Caco-2 (cell line): ENCODE measurements around the gene PDE1C. TPM values are rescaled to one million over a fixed set of nuclear protein-coding genes. Genes with fewer than 3 reads are reported as not detected.

Experiments
- BruUV-seq: library from RNA; stranded (reverse); fragments of 400-500 nt; replicated peaks from 2 replicates; lab custom pipeline; 2021; lab: Mats Ljungman, UMichigan
- CTCF ChIA-PET: fragments of 300-600 bp; sonication (Branson Sonifier 250); formaldehyde crosslinking; loops from one replicate; lab custom pipeline; 2022; ENCODE audit warnings: antibody characterized with exemption; lab: Charles Lee
- POLR2A ChIA-PET: fragments of 300-600 bp; sonication (Branson Sonifier 250); formaldehyde crosslinking; loops from one replicate; lab custom pipeline; 2022; ENCODE audit warnings: antibody characterized with exemption; lab: Charles Lee
- DNase-seq, 2 experiments: peaks; one replicate each; pipeline versions ENCODE4 v3.0.0 to v3.0.0-alpha.2; 2020 to 2022
- H3K27me3 ChIP-seq: replicated peaks from 2 replicates; pipeline ENCODE4 v1.6.0; 2011; ENCODE audit warnings: low read length; ENCODE audit not compliant: control insufficient read depth, insufficient read depth
- H3K36me3 ChIP-seq: 2 replicates; pipeline ENCODE4 v1.5.1; 2011; ENCODE audit warnings: low read length; ENCODE audit not compliant: control insufficient read depth, insufficient read depth
- H3K4me1 ChIP-seq: fragments of 250-450 bp; sonication (Bioruptor Pico); 2 replicates; pipeline ENCODE4 v1.5.1; 2020; ENCODE audit warnings: mild to moderate bottlenecking
- H3K4me3 ChIP-seq: 2 replicates; pipeline ENCODE4 v1.5.1; 2011; ENCODE audit warnings: low read depth, mild to moderate bottlenecking, control low read depth, low read length
- H3K9me3 ChIP-seq: fragments of 250-450 bp; sonication (Bioruptor Pico); 2 replicates; pipeline ENCODE4 v1.5.1; 2020; ENCODE audit warnings: mild to moderate bottlenecking, moderate library complexity
- H3K27ac Mint-ChIP-seq: one replicate; pipeline ENCODE4 v1.8.0; 2022; ENCODE audit warnings: mixed read lengths; ENCODE audit not compliant: unreplicated experiment
- H3K27me3 Mint-ChIP-seq: one replicate; pipeline ENCODE4 v1.8.0; 2022; ENCODE audit warnings: mixed read lengths; ENCODE audit not compliant: insufficient read depth, unreplicated experiment
- H3K36me3 Mint-ChIP-seq: one replicate; pipeline ENCODE4 v1.8.0; 2022; ENCODE audit warnings: mild to moderate bottlenecking, mixed read lengths; ENCODE audit not compliant: insufficient read depth, unreplicated experiment
- H3K4me1 Mint-ChIP-seq: one replicate; pipeline ENCODE4 v1.8.0; 2022; ENCODE audit warnings: low read depth, mixed read lengths; ENCODE audit not compliant: unreplicated experiment
- H3K4me3 Mint-ChIP-seq: one replicate; pipeline ENCODE4 v1.8.0; 2022; ENCODE audit warnings: mild to moderate bottlenecking, moderate library complexity, mixed read lengths; ENCODE audit not compliant: unreplicated experiment
- H3K9me3 Mint-ChIP-seq: one replicate; pipeline ENCODE4 v1.8.0; 2022; ENCODE audit warnings: mixed read lengths; ENCODE audit not compliant: unreplicated experiment
- CTCF ChIP-seq, 2 experiments: fragments of 200-600 bp in 1 of 2; IDR thresholded peaks; 1 replicate in 1 of 2; 2 replicates in 1 of 2; pipeline versions ENCODE4 v1.5.1 to v1.8.0; 2011 to 2022; ENCODE audit warnings: antibody characterized with exemption in 1 of 2, control low read depth in 1 of 2, inconsistent platforms in 1 of 2, low read depth in 1 of 2, low read length in 1 of 2, mild to moderate bottlenecking in 1 of 2, moderate library complexity in 1 of 2; ENCODE audit not compliant: insufficient read depth in 1 of 2, severe bottlenecking in 1 of 2, unreplicated experiment in 1 of 2
- intact Hi-C: fragments of 100-400 bp; cut with micrococcal nuclease; formaldehyde crosslinking; loops from one replicate; pipeline ENCODE4 v1.10.0; 2022; ENCODE audit not compliant: unreplicated experiment
- total RNA-seq: library from RNA; stranded (reverse); gene quantifications from 2 replicates; pipeline ENCODE4 v1.2.3, GENCODE V29; 2022

PDE1C gene
- total RNA-seq, 1 experiment from 2014 or later: not detected

DNA sequence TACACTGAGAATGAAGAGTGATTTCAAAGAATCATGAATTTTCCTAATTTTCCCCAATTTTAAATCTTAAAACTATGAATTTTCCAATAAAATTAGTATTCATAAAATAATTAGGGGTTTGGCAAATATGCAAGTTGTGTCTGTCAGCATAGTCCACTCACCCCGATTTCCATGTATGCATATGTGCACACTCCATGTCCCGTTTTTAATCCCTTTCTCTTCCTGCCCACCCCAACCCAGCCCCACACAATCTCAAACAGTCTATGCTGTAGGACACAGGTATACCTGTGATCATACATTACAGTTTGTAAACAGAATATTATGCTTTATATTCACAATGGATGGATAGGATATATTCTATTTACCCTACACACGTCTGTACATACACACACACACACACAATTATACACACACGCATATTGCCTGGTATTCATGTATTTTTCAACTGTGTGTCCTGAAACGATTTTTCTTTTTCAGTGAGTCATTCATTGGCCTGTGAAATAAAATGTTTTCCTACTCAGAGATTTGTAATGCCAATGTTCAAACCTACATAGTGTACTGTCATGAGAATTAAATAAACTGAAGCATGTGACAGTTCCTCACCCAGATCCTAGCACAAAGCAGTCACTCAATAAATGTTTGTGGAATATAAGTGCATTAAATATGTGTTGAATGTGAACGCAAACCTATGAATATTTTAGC is 144.3 kb downstream of the PDE1C start:
- Mint-ChIP-seq H3K4me3 (no peak overlapping the region), H3K27ac (no peak overlapping the region), H3K27me3 (no peaks in the 10 kb centered on the region), H3K36me3 (no peaks in the 10 kb centered on the region), H3K4me1 (no peaks in the 10 kb centered on the region), H3K9me3 (no peaks in the 10 kb centered on the region)
- POLR2A ChIA-PET: no interaction called here
- H3K36me3 ChIP-seq: no peaks in the 10 kb centered on the region
- CTCF ChIA-PET: no interaction called here
- H3K4me3 ChIP-seq: no peak overlapping the region
- no peak for DNase-seq
- BruUV-seq: no TSS peak
- no peaks in the 10 kb centered on the region for H3K4me1 ChIP-seq
- TF ChIP-seq CTCF (IDR thresholded peaks at IDR 0.05; ENCODE audit: insufficient read depth in 1 of 2, low read depth in 1 of 2, low read length in 1 of 2, severe bottlenecking in 1 of 2, unreplicated experiment in 1 of 2): no peak
- H3K9me3 ChIP-seq: peaks cover 3% of the 10 kb centered on the region; the same call in 1 of the 2 replicates
- H3K27me3 ChIP-seq: no peaks in the 10 kb centered on the region; the same call in 1 of the 2 replicates
- intact Hi-C loops: no loop called here

DNA sequence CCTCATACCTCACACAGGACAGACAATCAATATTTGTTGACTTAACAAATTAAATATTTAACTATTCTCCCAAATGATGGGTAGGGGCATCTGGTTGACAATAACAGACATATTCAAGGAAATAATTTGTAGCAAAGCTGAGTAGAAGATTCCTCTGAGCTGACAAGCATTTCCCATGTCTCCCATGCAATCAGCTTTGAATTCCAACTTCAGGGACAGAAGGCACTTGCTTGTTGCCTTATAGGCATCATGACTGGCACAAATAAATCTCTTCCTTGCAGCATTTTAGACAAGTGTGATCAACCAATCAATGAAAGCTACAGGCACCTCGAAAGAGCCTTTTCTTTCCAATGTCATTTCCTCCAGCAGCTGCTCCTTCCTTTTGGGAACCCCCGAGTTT is 146.0 kb downstream of the PDE1C start:
- H3K36me3 Mint-ChIP-seq: no peaks in the 10 kb centered on the region
- no peaks in the 10 kb centered on the region for H3K9me3 Mint-ChIP-seq
- H3K27me3 Mint-ChIP-seq: no peaks in the 10 kb centered on the region
- Histone ChIP-seq H3K4me1 (no peaks in the 10 kb centered on the region), H3K9me3 (no peaks in the 10 kb centered on the region; the same call in 1 of the 2 replicates), H3K4me3 (no peak overlapping the region), H3K27me3 (no peaks in the 10 kb centered on the region; the same call in none of the 2 replicates), H3K36me3 (no peaks in the 10 kb centered on the region)
- intact Hi-C loops: no loop called here
- BruUV-seq: no TSS peak
- H3K4me1 Mint-ChIP-seq: no peaks in the 10 kb centered on the region
- CTCF ChIA-PET: no interaction called here
- no peak for TF ChIP-seq CTCF (IDR thresholded peaks at IDR 0.05; ENCODE audit: insufficient read depth in 1 of 2, low read depth in 1 of 2, low read length in 1 of 2, severe bottlenecking in 1 of 2, unreplicated experiment in 1 of 2)
- H3K4me3 Mint-ChIP-seq: no peak overlapping the region
- H3K27ac Mint-ChIP-seq: no peak overlapping the region
- POLR2A ChIA-PET: no interaction called here
- DNase-seq: no peak

DNA sequence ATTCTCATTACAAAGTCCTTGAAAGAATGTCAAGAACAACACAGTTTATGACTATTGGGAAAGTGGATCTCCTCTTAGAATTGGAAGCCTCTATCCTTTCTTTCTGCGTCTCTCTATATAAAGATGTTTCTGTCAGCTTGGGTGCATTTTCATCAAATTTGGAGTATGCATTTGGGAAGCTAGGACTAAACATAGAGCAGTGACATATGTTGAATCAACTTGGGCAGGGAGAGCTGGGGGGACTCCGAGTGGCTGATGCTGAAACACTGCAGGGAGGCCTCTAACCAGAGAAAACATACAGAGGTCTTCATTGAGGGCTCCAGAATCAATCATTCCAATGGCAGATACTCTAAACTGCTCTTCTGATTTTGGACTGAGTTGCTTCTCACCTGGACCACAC is 147.4 kb downstream of the PDE1C start:
- ChIA-PET POLR2A (no interaction called here), CTCF (no interaction called here)
- BruUV-seq: no TSS peak
- no peaks in the 10 kb centered on the region for H3K4me1 Mint-ChIP-seq
- Histone ChIP-seq H3K27me3 (no peaks in the 10 kb centered on the region; the same call in none of the 2 replicates), H3K4me1 (no peaks in the 10 kb centered on the region), H3K4me3 (no peak overlapping the region), H3K36me3 (no peaks in the 10 kb centered on the region), H3K9me3 (no peaks in the 10 kb centered on the region; the same call in 1 of the 2 replicates)
- no peak overlapping the region for H3K4me3 Mint-ChIP-seq
- no peaks in the 10 kb centered on the region for H3K9me3 Mint-ChIP-seq
- intact Hi-C loops: no loop called here
- H3K36me3 Mint-ChIP-seq: no peaks in the 10 kb centered on the region
- no peak overlapping the region for H3K27ac Mint-ChIP-seq
- no peaks in the 10 kb centered on the region for H3K27me3 Mint-ChIP-seq
- TF ChIP-seq CTCF (IDR thresholded peaks at IDR 0.05; ENCODE audit: insufficient read depth in 1 of 2, low read depth in 1 of 2, low read length in 1 of 2, severe bottlenecking in 1 of 2, unreplicated experiment in 1 of 2): no peak
- DNase-seq: no peak
